HepG2 (cell line): ENCODE data around the gene ZCCHC24. TPM values are rescaled to one million over a fixed set of nuclear protein-coding genes. Genes with fewer than 3 reads are reported as not detected.

Experiments
- ARHGAP35 ChIP-seq: sonication (generic); formaldehyde crosslinking; IDR thresholded peaks from 2 replicates; pipeline ENCODE4 v1.9.0; 2022; ENCODE audit warnings: mild to moderate bottlenecking, inconsistent platforms, moderate library complexity, missing genetic modification reagents, borderline replicate concordance
- CTCF ChIP-seq: sonication (generic); formaldehyde crosslinking; IDR thresholded peaks from 2 replicates; pipeline ENCODE4 v1.5.0; 2020; ENCODE audit warnings: mild to moderate bottlenecking, missing genetic modification reagents, moderate library complexity
- DMTF1 ChIP-seq: sonication (generic); formaldehyde crosslinking; IDR thresholded peaks from 2 replicates; pipeline ENCODE4 v1.4.0; 2020; ENCODE audit warnings: mild to moderate bottlenecking, missing genetic modification reagents
- FOSL1 ChIP-seq: sonication (generic); formaldehyde crosslinking; IDR thresholded peaks from 2 replicates; pipeline ENCODE4 v1.9.0; 2021; ENCODE audit warnings: missing genetic modification reagents, borderline replicate concordance
- HMGXB4 ChIP-seq, 2 experiments: sonication (generic) in 1 of 2; formaldehyde crosslinking in 1 of 2; IDR thresholded peaks; 2 replicates each; pipeline versions ENCODE4 v1.4.0 to v1.6.1; 2018 to 2020; ENCODE audit warnings: missing genetic modification reagents in 2 of 2, borderline replicate concordance in 1 of 2, low read depth in 1 of 2, mild to moderate bottlenecking in 1 of 2, missing biosample characterization in 1 of 2
- HNRNPUL1 ChIP-seq: fragments of 200-400 bp; formaldehyde crosslinking; IDR thresholded peaks from 2 replicates; pipeline ENCODE4 v1.6.1; 2017; ENCODE audit warnings: low read depth, mild to moderate bottlenecking, low read length, moderate library complexity
- MED13 ChIP-seq: sonication (generic); formaldehyde crosslinking; IDR thresholded peaks from 2 replicates; pipeline ENCODE4 v1.5.0; 2020; ENCODE audit warnings: missing genetic modification reagents
- NFE2L2 ChIP-seq: fragments of 150-350 bp; IDR thresholded peaks from 2 replicates; pipeline ENCODE4 v1.6.1; 2014; ENCODE audit warnings: low read length
- SMARCE1 ChIP-seq: fragments of 450-650 bp; IDR thresholded peaks from 2 replicates; pipeline ENCODE4 v1.6.1; 2017; ENCODE audit warnings: borderline replicate concordance
- SNAPC5 ChIP-seq: sonication (generic); formaldehyde crosslinking; IDR thresholded peaks from 2 replicates; pipeline ENCODE4 v1.8.1; 2023; ENCODE audit warnings: mild to moderate bottlenecking, missing genetic modification reagents, borderline replicate concordance
- XBP1 ChIP-seq: sonication (generic); formaldehyde crosslinking; IDR thresholded peaks from 2 replicates; pipeline ENCODE4 v1.5.0; 2020; ENCODE audit warnings: missing genetic modification reagents
- XRCC5 ChIP-seq: fragments of 200-400 bp; formaldehyde crosslinking; optimal IDR thresholded peaks from 2 replicates; pipeline ENCODE3; 2017; ENCODE audit warnings: mild to moderate bottlenecking, low read length
- ZBTB14 ChIP-seq: sonication (generic); formaldehyde crosslinking; IDR thresholded peaks from 2 replicates; pipeline ENCODE4 v1.4.0; 2020; ENCODE audit warnings: missing genetic modification reagents
- ZFY ChIP-seq: sonication (generic); formaldehyde crosslinking; IDR thresholded peaks from 2 replicates; pipeline ENCODE4 v1.4.0; 2020; ENCODE audit warnings: missing genetic modification reagents
- ZNF232 ChIP-seq: sonication (generic); formaldehyde crosslinking; IDR thresholded peaks from 2 replicates; pipeline ENCODE4 v1.4.0; 2020; ENCODE audit warnings: missing genetic modification reagents, borderline replicate concordance
- ZNF234 ChIP-seq: sonication (generic); formaldehyde crosslinking; conservative IDR thresholded peaks from 2 replicates; pipeline ENCODE4 v1.5.1; 2020; ENCODE audit warnings: mild to moderate bottlenecking, missing genetic modification reagents
- ZNF574 ChIP-seq: sonication (generic); formaldehyde crosslinking; IDR thresholded peaks from 2 replicates; pipeline ENCODE4 v1.4.0; 2020; ENCODE audit warnings: missing genetic modification reagents
- polyA plus RNA-seq, 8 experiments: library from polyadenylated mRNA; depleted of rRNA in 3 of 8; stranded (reverse) in 7 of 8; unstranded in 1 of 8; fragments of >200 nt; fragmentation: Illumina TruSeq in 4 of 8; extraction: Trizol in 4 of 8; gene quantifications; 2 replicates each; pipeline versions ENCODE4 v1.2.1 to v1.2.3, GENCODE V29; 2011 to 2016; ENCODE audit warnings: low read depth in 4 of 8, missing spikeins in 1 of 8, mixed read lengths in 1 of 8; ENCODE audit not compliant: insufficient read depth in 1 of 8
- total RNA-seq, 5 experiments: library from RNA; depleted of rRNA; stranded (reverse); fragments of >200 nt; fragmentation: Illumina TruSeq; extraction: Trizol; gene quantifications; 2 replicates each; pipeline ENCODE4 v1.2.3, GENCODE V29; 2016; ENCODE audit warnings: low read depth in 1 of 5

ZCCHC24 gene
- total and polyA plus RNA-seq, 2 of the 13 experiments (the other 11 are each of a cell fraction or from before 2014, with no cell fraction given) = 3.1 to 7.9 TPM

- TF ChIP-seq DMTF1 (CRISPR knock-in tag) = no peak
- no peak for TF ChIP-seq SMARCE1
- no peak for TF ChIP-seq NFE2L2
- TF ChIP-seq ZNF574 (CRISPR knock-in tag) = 0 out of 2 replicates have a peak, but pooled peaks have one; percentile 38
- no peak for TF ChIP-seq XBP1 (CRISPR knock-in tag)
- peak; percentile 27 for TF ChIP-seq XRCC5
- TF ChIP-seq MED13 (CRISPR knock-in tag) = no peak
- TF ChIP-seq ZNF234 (CRISPR knock-in tag) = no peak
- 0 out of 4 replicates have a peak, but pooled peaks of 1 of the 2 experiments have one; percentile 36 for TF ChIP-seq HMGXB4 (CRISPR knock-in tag; IDR thresholded peaks at IDR 0.05; ENCODE audit: borderline replicate concordance in 1 of 2, low read depth in 1 of 2)
- TF ChIP-seq SNAPC5 (CRISPR knock-in tag) = no peak
- peak; percentile 14; the same call in 1 of the 2 replicates for TF ChIP-seq ZFY (CRISPR knock-in tag)
- no peak for TF ChIP-seq ZBTB14
- no peak for TF ChIP-seq FOSL1 (CRISPR knock-in tag)
- no peak for TF ChIP-seq HNRNPUL1
- no peak for TF ChIP-seq ARHGAP35 (CRISPR knock-in tag)
- peak; percentile 86 for TF ChIP-seq CTCF
- TF ChIP-seq ZNF232 (CRISPR knock-in tag) = no peak
These were observed 45.0 kb downstream of the ZCCHC24 start (continued) for GRCh38 chr10:79400146-79401004.
